ENCODE measurements around the gene TUBB8B. TPM values are rescaled to one million over a fixed set of nuclear protein-coding genes. Genes with fewer than 3 reads are reported as not detected.

The TUBB8B gene
- not detected in 2 replicates for total RNA-seq

DNA sequence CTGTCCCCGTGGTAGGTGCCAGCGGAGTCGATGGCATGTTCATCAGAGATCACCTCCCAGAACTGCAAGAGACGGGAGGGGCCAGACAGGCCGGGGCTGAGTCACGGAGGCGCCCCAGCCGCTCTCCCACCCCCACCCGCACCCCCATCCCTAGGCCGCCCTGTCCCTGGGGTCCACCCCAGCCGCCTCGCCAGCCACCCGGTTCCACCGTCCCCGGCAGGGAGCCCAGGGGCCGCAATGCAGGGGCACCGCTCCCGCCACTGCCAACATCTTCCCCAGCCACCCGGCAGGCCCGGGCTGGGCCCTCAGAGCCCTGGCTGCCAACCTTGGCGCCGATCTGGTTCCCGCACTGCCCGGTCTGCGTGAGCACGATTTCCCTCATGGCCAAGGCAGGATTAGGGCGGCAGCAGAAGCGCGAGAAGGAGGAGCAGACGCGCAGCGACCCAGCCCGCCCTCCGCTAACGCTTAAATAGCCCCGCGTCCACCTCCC, at the start of gene TUBB8B:
TSS of gene TUBB8B (minus strand) at position 440 of the 490 bp plus-strand sequence. CDS start at position 382, 58 bp downstream.

Small RNA genes lying within 50 kb of the gene (small RNA-seq; reads per million reads assigned to genes)
- not detected for gene AP001005.2

Other genes starting within 250 kb of the TUBB8B start
- 24.5 and 32.3 TPM in 2 replicates for gene USP14, start 108.9 kb upstream of the TUBB8B start, total RNA-seq
- 47.1 and 56.7 TPM in 2 replicates for gene THOC1, start 218.4 kb upstream of the TUBB8B start, total RNA-seq